ENCODE results near the gene RPA1.

Gene RPA1

GRCh38 chr17:1898872-1899271 lies 69.1 kb downstream of the RPA1 start:
- no peaks in the 10 kb centered on the region for H3K9me3 ChIP-seq (replicated peaks; ENCODE audit: insufficient read depth, low read length)
- no peak overlapping the region for H3K27ac ChIP-seq (ENCODE audit: low read length)
- H3K79me2 ChIP-seq (ENCODE audit: low read length) = no peaks in the 10 kb centered on the region
- peaks cover 4% of the 10 kb centered on the region; the same call in 1 of the 2 replicates for H3F3A ChIP-seq (ENCODE audit: insufficient read depth, low read length)
- no peak for DNase-seq
- H2AFZ ChIP-seq (ENCODE audit: low read length) = no peak overlapping the region
- no peak overlapping the region for H3K9ac ChIP-seq (ENCODE audit: low read length)
- H4K20me1 ChIP-seq (ENCODE audit: insufficient read depth, low read length) = no peaks in the 10 kb centered on the region
- H3K9me2 ChIP-seq (replicated peaks; ENCODE audit: insufficient read depth, low read length) = no peaks in the 10 kb centered on the region
- H3K4me3 ChIP-seq (ENCODE audit: low read length) = no peak overlapping the region
- peaks cover 13% of the 10 kb centered on the region; the same call in 1 of the 2 replicates for H3K4me1 ChIP-seq (ENCODE audit: low read length)
- no peak overlapping the region for H3K4me2 ChIP-seq (ENCODE audit: low read depth, low read length)
- peaks cover 9% of the 10 kb centered on the region; the same call in 1 of the 2 replicates for H3K36me3 ChIP-seq (replicated peaks; ENCODE audit: insufficient read depth, low read length)
- no peaks in the 10 kb centered on the region for H3K27me3 ChIP-seq (replicated peaks; ENCODE audit: insufficient read depth, low read length)
- TF ChIP-seq, protein P1, sequence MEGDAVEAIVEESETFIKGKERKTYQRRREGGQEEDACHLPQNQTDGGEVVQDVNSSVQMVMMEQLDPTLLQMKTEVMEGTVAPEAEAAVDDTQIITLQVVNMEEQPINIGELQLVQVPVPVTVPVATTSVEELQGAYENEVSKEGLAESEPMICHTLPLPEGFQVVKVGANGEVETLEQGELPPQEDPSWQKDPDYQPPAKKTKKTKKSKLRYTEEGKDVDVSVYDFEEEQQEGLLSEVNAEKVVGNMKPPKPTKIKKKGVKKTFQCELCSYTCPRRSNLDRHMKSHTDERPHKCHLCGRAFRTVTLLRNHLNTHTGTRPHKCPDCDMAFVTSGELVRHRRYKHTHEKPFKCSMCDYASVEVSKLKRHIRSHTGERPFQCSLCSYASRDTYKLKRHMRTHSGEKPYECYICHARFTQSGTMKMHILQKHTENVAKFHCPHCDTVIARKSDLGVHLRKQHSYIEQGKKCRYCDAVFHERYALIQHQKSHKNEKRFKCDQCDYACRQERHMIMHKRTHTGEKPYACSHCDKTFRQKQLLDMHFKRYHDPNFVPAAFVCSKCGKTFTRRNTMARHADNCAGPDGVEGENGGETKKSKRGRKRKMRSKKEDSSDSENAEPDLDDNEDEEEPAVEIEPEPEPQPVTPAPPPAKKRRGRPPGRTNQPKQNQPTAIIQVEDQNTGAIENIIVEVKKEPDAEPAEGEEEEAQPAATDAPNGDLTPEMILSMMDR (IDR thresholded peaks at IDR 0.05; ENCODE audit: low read length) = no peak
- TF ChIP-seq EZH2 (optimal IDR thresholded peaks at IDR 0.05; ENCODE audit: low read depth, low read length) (no peak), EZH2phosphoT487 (IDR thresholded peaks at IDR 0.05; ENCODE audit: low read length) (no peak)

DNA sequence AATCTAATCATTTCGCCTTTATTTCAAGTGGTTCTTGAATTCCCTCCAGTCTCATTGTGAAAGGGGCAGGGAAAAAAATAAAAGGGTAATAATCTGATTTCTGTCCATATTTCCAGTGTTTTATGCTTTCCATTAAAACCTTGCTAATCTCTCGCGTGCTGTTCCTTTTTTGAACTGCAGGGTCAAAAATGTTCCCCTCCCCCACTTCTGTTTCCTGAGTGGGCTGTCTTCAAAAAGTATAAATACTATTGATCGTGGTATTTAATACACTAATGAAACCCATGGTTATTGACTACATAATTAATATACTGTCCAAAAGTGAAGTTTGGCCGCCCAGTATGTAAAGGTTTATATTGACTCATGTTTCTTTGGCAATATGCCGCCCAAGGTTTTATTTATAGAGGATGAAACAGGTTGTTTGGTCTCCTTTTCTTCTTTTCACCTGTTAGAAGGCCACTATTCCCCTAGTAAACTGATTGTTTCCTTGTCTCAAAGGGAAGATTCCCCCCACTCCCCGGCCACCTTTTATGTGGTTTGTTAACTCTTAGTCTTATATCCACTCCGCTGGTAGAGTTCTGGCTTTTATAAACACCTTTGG lies 69.7 kb downstream of the RPA1 start:
- TF ChIP-seq, protein P1 (IDR thresholded peaks at IDR 0.05; ENCODE audit: low read length) = no peak
- no peak for TF ChIP-seq EZH2phosphoT487 (IDR thresholded peaks at IDR 0.05; ENCODE audit: low read length)
- TF ChIP-seq EZH2 (optimal IDR thresholded peaks at IDR 0.05; ENCODE audit: low read depth, low read length) = no peak
- H3K9me3 ChIP-seq (replicated peaks; ENCODE audit: insufficient read depth, low read length) = no peaks in the 10 kb centered on the region
- no peaks in the 10 kb centered on the region for H3K9me2 ChIP-seq (replicated peaks; ENCODE audit: insufficient read depth, low read length)
- no peaks in the 10 kb centered on the region for H3K79me2 ChIP-seq (ENCODE audit: low read length)
- no peak overlapping the region for H3K27ac ChIP-seq (ENCODE audit: low read length)
- no peak overlapping the region for H2AFZ ChIP-seq (ENCODE audit: low read length)
- H3K27me3 ChIP-seq (replicated peaks; ENCODE audit: insufficient read depth, low read length) = no peaks in the 10 kb centered on the region
- H3K4me3 ChIP-seq (ENCODE audit: low read length) = no peak overlapping the region
- peaks cover 9% of the 10 kb centered on the region; the same call in 1 of the 2 replicates for H3K36me3 ChIP-seq (replicated peaks; ENCODE audit: insufficient read depth, low read length)
- H3K4me1 ChIP-seq (ENCODE audit: low read length) = peaks cover 10% of the 10 kb centered on the region; the same call in 1 of the 2 replicates
- H4K20me1 ChIP-seq (ENCODE audit: insufficient read depth, low read length) = no peaks in the 10 kb centered on the region
- H3K9ac ChIP-seq (ENCODE audit: low read length) = no peak overlapping the region
- peaks cover 4% of the 10 kb centered on the region; the same call in 1 of the 2 replicates for H3F3A ChIP-seq (ENCODE audit: insufficient read depth, low read length)
- H3K4me2 ChIP-seq (ENCODE audit: low read depth, low read length) = no peak overlapping the region
- no peak for DNase-seq

- H2AFZ ChIP-seq (ENCODE audit: low read length) = no peak overlapping the region
- no peaks in the 10 kb centered on the region for H3K36me3 ChIP-seq (replicated peaks; ENCODE audit: insufficient read depth, low read length)
- H3K4me1 ChIP-seq (ENCODE audit: low read length) = no peaks in the 10 kb centered on the region; the same call in 1 of the 2 replicates
- H3K9ac ChIP-seq (ENCODE audit: low read length) = no peak overlapping the region
- peaks cover 32% of the 10 kb centered on the region for H3K27me3 ChIP-seq (replicated peaks; ENCODE audit: insufficient read depth, low read length)
- TF ChIP-seq EZH2phosphoT487 (IDR thresholded peaks at IDR 0.05; ENCODE audit: low read length) = no peak
- TF ChIP-seq, protein P1 (IDR thresholded peaks at IDR 0.05; ENCODE audit: low read length) = no peak
- no peak for TF ChIP-seq EZH2 (optimal IDR thresholded peaks at IDR 0.05; ENCODE audit: low read depth, low read length)
- peak overlapping the region; percentile 17; the same call in 1 of the 2 replicates for H3K4me2 ChIP-seq (ENCODE audit: low read depth, low read length)
- H3K79me2 ChIP-seq (ENCODE audit: low read length) = no peaks in the 10 kb centered on the region
- DNase-seq = peak; percentile 44
- no peak overlapping the region for H3K27ac ChIP-seq (ENCODE audit: low read length)
- H3K9me3 ChIP-seq (replicated peaks; ENCODE audit: insufficient read depth, low read length) = no peaks in the 10 kb centered on the region
- no peaks in the 10 kb centered on the region for H3K9me2 ChIP-seq (replicated peaks; ENCODE audit: insufficient read depth, low read length)
- H3F3A ChIP-seq (ENCODE audit: insufficient read depth, low read length) = no peaks in the 10 kb centered on the region; the same call in 1 of the 2 replicates
- no peak overlapping the region; the same call in 1 of the 2 replicates for H3K4me3 ChIP-seq (ENCODE audit: low read length)
- H4K20me1 ChIP-seq (ENCODE audit: insufficient read depth, low read length) = no peaks in the 10 kb centered on the region
These were observed 74.7 kb downstream of the RPA1 start for GRCh38 chr17:1904273-1905182.

Data from MM.1S (cell line).